ENCODE results near the gene CYP2U1. TPM values are rescaled to one million over a fixed set of nuclear protein-coding genes. Genes with fewer than 3 reads are reported as not detected.

The CYP2U1 gene
- total RNA-seq, 1 experiment from 2014 or later = 0.82 TPM

- Histone ChIP-seq H3K9me3 (ENCODE audit: low read depth, low read length, poor library complexity, severe bottlenecking) (peaks cover 14% of the 10 kb centered on the region), H3K27me3 (replicated peaks; ENCODE audit: insufficient read depth, low read depth, low read length, poor library complexity) (no peaks in the 10 kb centered on the region), H3K4me3 (ENCODE audit: low read depth, low read length, poor library complexity, severe bottlenecking) (no peak overlapping the region), H3K36me3 (ENCODE audit: insufficient read depth, low read length, poor library complexity, severe bottlenecking) (no peaks in the 10 kb centered on the region), H3K4me1 (ENCODE audit: insufficient read depth, low read length, poor library complexity, severe bottlenecking) (peaks cover 4% of the 10 kb centered on the region), H3K27ac (ENCODE audit: low read depth, low read length, poor library complexity, severe bottlenecking) (no peak overlapping the region)
- CTCF ChIA-PET = no interaction called here
- intact Hi-C loops (cut with micrococcal nuclease; ENCODE audit: unreplicated experiment) = no loop called here
- DNase-seq (ENCODE audit: low spot score) = no peak
- BruUV-seq (replicated peaks) = no TSS peak
- TF ChIP-seq EZH2 (IDR thresholded peaks at IDR 0.05; ENCODE audit: borderline replicate concordance, low read depth, low read length, poor library complexity, severe bottlenecking) (no peak), CTCF (conservative IDR thresholded peaks at IDR 0.05; ENCODE audit: low read depth, low read length) (no peak)
- POLR2A ChIA-PET (ENCODE audit: low non-redundant PET) = no interaction called here
Measured at GRCh38 chr4:107890779-107891178, 40.6 kb upstream of the CYP2U1 start.

- BruUV-seq (replicated peaks) = no TSS peak
- intact Hi-C loops (cut with micrococcal nuclease; ENCODE audit: unreplicated experiment) = no loop called here
- ChIA-PET CTCF (no interaction called here), POLR2A (ENCODE audit: low non-redundant PET) (no interaction called here)
- H3K27me3 ChIP-seq (replicated peaks; ENCODE audit: insufficient read depth, low read depth, low read length, poor library complexity) = no peaks in the 10 kb centered on the region
- DNase-seq (ENCODE audit: low spot score) = no peak
- no peaks in the 10 kb centered on the region for H3K36me3 ChIP-seq (ENCODE audit: insufficient read depth, low read length, poor library complexity, severe bottlenecking)
- H3K9me3 ChIP-seq (ENCODE audit: low read depth, low read length, poor library complexity, severe bottlenecking) = peaks cover 14% of the 10 kb centered on the region
- H3K4me3 ChIP-seq (ENCODE audit: low read depth, low read length, poor library complexity, severe bottlenecking) = no peak overlapping the region
- TF ChIP-seq EZH2 (IDR thresholded peaks at IDR 0.05; ENCODE audit: borderline replicate concordance, low read depth, low read length, poor library complexity, severe bottlenecking) (no peak), CTCF (conservative IDR thresholded peaks at IDR 0.05; ENCODE audit: low read depth, low read length) (no peak)
- peaks cover 4% of the 10 kb centered on the region for H3K4me1 ChIP-seq (ENCODE audit: insufficient read depth, low read length, poor library complexity, severe bottlenecking)
- H3K27ac ChIP-seq (ENCODE audit: low read depth, low read length, poor library complexity, severe bottlenecking) = no peak overlapping the region
Measured at GRCh38 chr4:107891299-107891698, 40.0 kb upstream of the CYP2U1 start.

GRCh38 chr4:107893171-107894137 lies 37.9 kb upstream of the CYP2U1 start:
- peaks cover 7% of the 10 kb centered on the region for H3K9me3 ChIP-seq (ENCODE audit: low read depth, low read length, poor library complexity, severe bottlenecking)
- H3K4me3 ChIP-seq (ENCODE audit: low read depth, low read length, poor library complexity, severe bottlenecking) = no peak overlapping the region
- BruUV-seq (replicated peaks) = no TSS peak
- TF ChIP-seq EZH2 (IDR thresholded peaks at IDR 0.05; ENCODE audit: borderline replicate concordance, low read depth, low read length, poor library complexity, severe bottlenecking) (no peak), CTCF (conservative IDR thresholded peaks at IDR 0.05; ENCODE audit: low read depth, low read length) (no peak)
- no peaks in the 10 kb centered on the region for H3K27me3 ChIP-seq (replicated peaks; ENCODE audit: insufficient read depth, low read depth, low read length, poor library complexity)
- ChIA-PET POLR2A (ENCODE audit: low non-redundant PET) (no interaction called here), CTCF (no interaction called here)
- peak; percentile 28 for DNase-seq (ENCODE audit: low spot score)
- peaks cover 4% of the 10 kb centered on the region for H3K4me1 ChIP-seq (ENCODE audit: insufficient read depth, low read length, poor library complexity, severe bottlenecking)
- H3K36me3 ChIP-seq (ENCODE audit: insufficient read depth, low read length, poor library complexity, severe bottlenecking) = no peaks in the 10 kb centered on the region
- intact Hi-C loops (cut with micrococcal nuclease; ENCODE audit: unreplicated experiment) = no loop called here
- no peak overlapping the region for H3K27ac ChIP-seq (ENCODE audit: low read depth, low read length, poor library complexity, severe bottlenecking)

All from A673 (cell line).